ENCODE results near the gene WHRN.

WHRN gene

GRCh38 chr9:114505187-114506081 lies at the start of gene WHRN:
WHRN (minus strand) TSS chr9:114505473; CDS start chr9:114504801, 672 bp downstream.
- H3K4me3 ChIP-seq (ENCODE audit: low read depth, low read length) = peak within 1 kb of the TSS; percentile 70
- no peak for TF ChIP-seq CTCF (conservative IDR thresholded peaks at IDR 0.05; ENCODE audit: low read depth, low read length)
- peak; percentile 82 for DNase-seq (ENCODE audit: low read depth)

- DNase-seq (ENCODE audit: low read depth) = no peak
- no peak overlapping the region for H3K4me3 ChIP-seq (ENCODE audit: low read depth, low read length)
- no peak for TF ChIP-seq CTCF (conservative IDR thresholded peaks at IDR 0.05; ENCODE audit: low read depth, low read length)
Observed at GRCh38 chr9:114553202-114553601, 47.9 kb upstream of the WHRN start.

- TF ChIP-seq CTCF (conservative IDR thresholded peaks at IDR 0.05; ENCODE audit: low read depth, low read length) = no peak
- no peak overlapping the region for H3K4me3 ChIP-seq (ENCODE audit: low read depth, low read length)
- no peak for DNase-seq (ENCODE audit: low read depth)
Observed at GRCh38 chr9:114552706-114553105, 47.4 kb upstream of the WHRN start.

- DNase-seq (ENCODE audit: low read depth) = peak; percentile 98
- H3K4me3 ChIP-seq (ENCODE audit: low read depth, low read length) = no peak overlapping the region
- no peak for TF ChIP-seq CTCF (conservative IDR thresholded peaks at IDR 0.05; ENCODE audit: low read depth, low read length)
Observed at GRCh38 chr9:114551750-114552685, 46.7 kb upstream of the WHRN start.

- no peak for TF ChIP-seq CTCF (conservative IDR thresholded peaks at IDR 0.05; ENCODE audit: low read depth, low read length)
- no peak for DNase-seq (ENCODE audit: low read depth)
- H3K4me3 ChIP-seq (ENCODE audit: low read depth, low read length) = no peak overlapping the region
Observed at GRCh38 chr9:114549697-114550330, 44.5 kb upstream of the WHRN start.

- no peak overlapping the region for H3K4me3 ChIP-seq (ENCODE audit: low read depth, low read length)
- DNase-seq (ENCODE audit: low read depth) = no peak
- no peak for TF ChIP-seq CTCF (conservative IDR thresholded peaks at IDR 0.05; ENCODE audit: low read depth, low read length)
Observed at GRCh38 chr9:114546851-114547250, 41.6 kb upstream of the WHRN start.

Data from choroid plexus epithelial cell (primary cell).